Measurements from ENCODE around the gene MACROD2. TPM values are rescaled to one million over a fixed set of nuclear protein-coding genes. Genes with fewer than 3 reads are reported as not detected.

Gene MACROD2
- total RNA-seq, 1 donor from 2014 or later, result not detected

DNA sequence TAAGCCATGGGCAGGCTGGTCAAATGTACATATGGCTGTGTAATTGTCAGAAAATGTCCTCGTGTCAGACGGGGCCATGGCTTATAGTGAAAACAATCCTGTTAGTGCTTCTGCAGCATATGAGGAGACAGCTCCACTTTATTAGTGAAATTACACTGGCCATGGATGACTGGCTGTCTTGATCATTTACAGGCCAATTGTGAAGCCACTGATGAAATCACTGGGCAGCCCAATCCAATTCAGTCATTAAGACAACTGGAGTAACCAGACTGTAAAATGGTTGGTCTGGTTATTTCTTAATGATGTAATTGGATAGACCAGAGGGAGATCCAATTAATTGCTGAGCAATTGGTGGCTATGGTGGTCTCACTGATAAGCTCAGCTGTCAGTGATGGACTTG lies 1828.4 kb downstream of the MACROD2 start:
- Mint-ChIP-seq H3K27me3 (ENCODE audit: low read depth) (no peaks in the 10 kb centered on the region), H3K4me3 (ENCODE audit: low read depth) (no peak overlapping the region), H3K36me3 (ENCODE audit: low read depth) (no peaks in the 10 kb centered on the region), H3K9me3 (peaks cover 4% of the 10 kb centered on the region), H3K4me1 (ENCODE audit: low read depth) (no peaks in the 10 kb centered on the region), H3K27ac (no peak overlapping the region)
- intact Hi-C loops (cut with micrococcal nuclease), result no loop called here
- DNase-seq (ENCODE audit: low spot score), result no peak

DNA sequence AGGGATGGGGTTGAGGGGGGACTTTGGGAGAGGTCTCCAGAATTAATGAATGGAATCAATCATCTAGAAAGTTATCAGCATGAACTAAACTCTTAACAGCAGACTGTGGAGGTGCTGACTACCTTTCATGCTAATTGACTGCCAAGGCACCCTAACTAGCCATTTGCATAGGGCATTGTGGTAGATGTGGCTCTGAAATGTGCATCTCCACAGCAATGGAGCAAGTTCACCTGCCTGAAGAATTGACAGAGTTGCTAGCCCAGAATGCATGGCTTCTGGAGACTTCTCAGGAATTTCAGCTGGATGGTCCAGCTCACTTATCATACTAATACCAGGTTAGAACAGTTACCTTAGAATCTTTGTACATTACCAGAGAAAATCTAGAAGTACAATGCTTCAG lies 1832.3 kb downstream of the MACROD2 start:
- Mint-ChIP-seq H3K36me3 (ENCODE audit: low read depth) (no peaks in the 10 kb centered on the region), H3K9me3 (peaks cover 4% of the 10 kb centered on the region), H3K4me1 (ENCODE audit: low read depth) (no peaks in the 10 kb centered on the region), H3K4me3 (ENCODE audit: low read depth) (no peak overlapping the region), H3K27ac (no peak overlapping the region), H3K27me3 (ENCODE audit: low read depth) (no peaks in the 10 kb centered on the region)
- intact Hi-C loops (cut with micrococcal nuclease), result no loop called here
- no peak for DNase-seq (ENCODE audit: low spot score)

DNA sequence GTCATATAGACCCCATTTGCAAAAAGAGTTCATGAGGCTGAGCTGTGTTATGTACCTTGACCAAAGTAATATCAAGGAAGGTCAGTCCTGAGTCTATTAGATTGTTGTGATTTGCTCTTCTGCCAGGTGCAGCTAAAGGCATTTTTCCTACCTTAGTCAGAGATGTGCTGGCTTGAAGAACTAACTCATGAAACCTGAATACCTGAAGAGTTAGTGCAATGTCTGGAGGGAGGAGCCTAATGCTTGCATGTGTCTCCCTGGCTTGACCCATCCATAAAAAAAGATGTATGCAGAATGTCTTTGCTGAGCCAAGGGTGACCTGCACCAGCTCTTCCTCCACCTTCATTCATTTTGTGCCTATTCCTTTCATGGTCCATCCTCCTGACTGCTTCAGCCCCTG lies 1835.9 kb downstream of the MACROD2 start:
- H3K4me3 Mint-ChIP-seq (ENCODE audit: low read depth), result no peak overlapping the region
- no peaks in the 10 kb centered on the region for H3K4me1 Mint-ChIP-seq (ENCODE audit: low read depth)
- intact Hi-C loops (cut with micrococcal nuclease), result no loop called here
- no peak for DNase-seq (ENCODE audit: low spot score)
- no peaks in the 10 kb centered on the region for H3K9me3 Mint-ChIP-seq
- H3K27ac Mint-ChIP-seq, result no peak overlapping the region
- no peaks in the 10 kb centered on the region for H3K36me3 Mint-ChIP-seq (ENCODE audit: low read depth)
- no peaks in the 10 kb centered on the region for H3K27me3 Mint-ChIP-seq (ENCODE audit: low read depth)

DNA sequence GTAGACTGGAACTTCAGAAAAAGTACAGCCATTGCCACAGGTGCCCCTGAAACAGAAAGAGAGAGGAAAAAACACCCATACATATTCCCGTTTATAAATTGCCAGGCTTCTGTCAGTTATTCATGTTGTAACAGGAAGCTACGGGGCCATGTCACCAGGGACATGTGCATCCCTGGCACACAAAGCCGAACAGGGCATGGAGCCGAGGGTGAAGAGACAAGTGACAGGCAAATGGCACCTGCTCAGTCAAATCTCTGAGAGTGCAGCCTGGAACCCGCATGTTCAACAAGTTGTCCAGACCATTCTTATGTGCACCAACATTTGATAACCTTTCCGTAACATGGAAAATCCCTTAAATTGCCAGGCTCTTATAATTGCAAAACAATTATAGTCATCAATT lies 1837.2 kb downstream of the MACROD2 start:
- H3K4me3 Mint-ChIP-seq (ENCODE audit: low read depth), result no peak overlapping the region
- no peak for DNase-seq (ENCODE audit: low spot score)
- H3K36me3 Mint-ChIP-seq (ENCODE audit: low read depth), result no peaks in the 10 kb centered on the region
- H3K27ac Mint-ChIP-seq, result no peak overlapping the region
- H3K27me3 Mint-ChIP-seq (ENCODE audit: low read depth), result no peaks in the 10 kb centered on the region
- H3K4me1 Mint-ChIP-seq (ENCODE audit: low read depth), result no peaks in the 10 kb centered on the region
- H3K9me3 Mint-ChIP-seq, result no peaks in the 10 kb centered on the region
- intact Hi-C loops (cut with micrococcal nuclease), result no loop called here

DNA sequence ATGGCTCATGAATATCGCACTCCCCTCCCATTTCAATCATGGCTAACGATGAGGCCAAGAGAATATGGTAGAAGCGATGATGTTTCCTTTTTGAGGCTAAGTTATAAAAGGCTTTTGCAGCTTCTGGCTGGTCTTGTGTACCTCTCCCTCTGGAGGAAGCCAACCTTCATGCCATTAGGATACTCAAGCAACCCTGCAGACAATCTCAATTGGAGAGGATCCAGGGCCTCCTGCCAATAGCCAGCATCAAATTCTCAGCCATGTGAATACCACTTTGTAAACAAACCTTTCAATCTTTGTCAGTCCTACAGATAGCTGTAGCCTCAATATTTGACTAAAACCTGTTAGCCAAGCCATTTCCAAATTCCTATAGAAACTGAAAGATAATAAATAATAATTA lies 1839.5 kb downstream of the MACROD2 start:
- no peak for DNase-seq (ENCODE audit: low spot score)
- no peak overlapping the region for H3K4me3 Mint-ChIP-seq (ENCODE audit: low read depth)
- no peak overlapping the region for H3K27ac Mint-ChIP-seq
- H3K36me3 Mint-ChIP-seq (ENCODE audit: low read depth), result no peaks in the 10 kb centered on the region
- H3K4me1 Mint-ChIP-seq (ENCODE audit: low read depth), result no peaks in the 10 kb centered on the region
- intact Hi-C loops (cut with micrococcal nuclease), result no loop called here
- H3K27me3 Mint-ChIP-seq (ENCODE audit: low read depth), result no peaks in the 10 kb centered on the region
- no peaks in the 10 kb centered on the region for H3K9me3 Mint-ChIP-seq

DNA sequence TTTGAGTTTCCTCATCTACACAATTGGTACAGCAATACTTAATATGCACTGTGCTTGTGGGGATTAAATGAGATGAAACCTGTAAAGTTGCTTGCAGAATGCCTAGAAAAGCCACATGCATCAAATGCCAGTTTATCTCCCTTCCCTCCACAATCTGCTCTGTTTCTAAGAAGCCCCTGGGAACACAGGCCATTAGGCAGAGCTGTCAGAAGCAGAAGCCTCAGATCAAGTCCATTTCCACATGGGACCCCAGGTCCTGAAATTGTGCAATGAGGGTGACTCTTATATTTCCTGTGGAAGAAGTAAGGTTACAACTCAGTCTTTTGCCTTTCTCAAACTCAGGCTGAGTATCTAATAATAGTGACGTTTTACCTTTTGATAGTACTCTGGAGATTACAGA lies 1840.5 kb downstream of the MACROD2 start:
- Mint-ChIP-seq H3K9me3 (no peaks in the 10 kb centered on the region), H3K4me3 (ENCODE audit: low read depth) (no peak overlapping the region), H3K36me3 (ENCODE audit: low read depth) (no peaks in the 10 kb centered on the region), H3K27me3 (ENCODE audit: low read depth) (no peaks in the 10 kb centered on the region), H3K4me1 (ENCODE audit: low read depth) (no peaks in the 10 kb centered on the region), H3K27ac (no peak overlapping the region)
- intact Hi-C loops (cut with micrococcal nuclease), result no loop called here
- no peak for DNase-seq (ENCODE audit: low spot score)

DNA sequence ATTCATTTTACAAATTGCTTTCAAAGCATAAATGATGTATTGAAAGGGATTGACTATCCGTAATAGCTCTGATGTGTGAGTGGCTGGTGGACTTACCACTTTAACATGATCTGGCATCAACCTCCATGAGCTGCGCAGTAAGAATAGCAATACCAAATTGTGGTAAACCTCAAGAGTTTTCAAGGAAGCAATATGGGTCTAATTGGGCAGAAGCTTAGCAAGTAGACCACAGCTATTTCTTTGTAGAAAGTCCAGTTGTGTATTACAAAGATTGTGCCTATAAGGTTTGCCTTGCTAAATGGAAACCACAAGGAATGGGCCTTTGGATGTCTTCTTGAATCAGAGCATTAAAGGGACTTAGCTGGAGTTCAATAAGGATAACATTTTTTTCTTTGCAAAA lies 1841.3 kb downstream of the MACROD2 start:
- no peaks in the 10 kb centered on the region for H3K27me3 Mint-ChIP-seq (ENCODE audit: low read depth)
- no peak for DNase-seq (ENCODE audit: low spot score)
- H3K36me3 Mint-ChIP-seq (ENCODE audit: low read depth), result no peaks in the 10 kb centered on the region
- H3K4me1 Mint-ChIP-seq (ENCODE audit: low read depth), result no peaks in the 10 kb centered on the region
- H3K4me3 Mint-ChIP-seq (ENCODE audit: low read depth), result no peak overlapping the region
- H3K9me3 Mint-ChIP-seq, result no peaks in the 10 kb centered on the region
- intact Hi-C loops (cut with micrococcal nuclease), result no loop called here
- no peak overlapping the region for H3K27ac Mint-ChIP-seq

DNA sequence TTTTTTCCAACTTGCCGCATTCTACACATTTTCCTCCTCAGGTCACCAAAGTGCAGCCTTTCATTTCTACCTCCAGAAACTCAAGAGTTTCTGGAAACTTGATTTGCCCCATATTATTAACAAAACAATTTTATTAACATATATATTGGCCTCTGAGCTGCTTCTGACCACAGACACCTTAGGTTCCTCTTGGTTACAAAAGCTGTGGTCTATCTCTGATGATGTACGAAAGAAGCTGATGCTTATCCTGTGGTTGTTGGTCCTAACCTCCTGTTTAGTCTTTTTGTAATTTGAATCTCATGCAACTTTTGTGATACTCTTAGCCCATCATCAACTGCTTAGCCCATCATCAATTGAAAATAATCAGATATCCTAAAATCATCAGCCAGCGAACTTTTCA lies 1842.2 kb downstream of the MACROD2 start:
- Mint-ChIP-seq H3K4me1 (ENCODE audit: low read depth) (no peaks in the 10 kb centered on the region), H3K9me3 (peaks cover 5% of the 10 kb centered on the region), H3K27me3 (ENCODE audit: low read depth) (no peaks in the 10 kb centered on the region), H3K4me3 (ENCODE audit: low read depth) (no peak overlapping the region), H3K27ac (no peak overlapping the region), H3K36me3 (ENCODE audit: low read depth) (no peaks in the 10 kb centered on the region)
- intact Hi-C loops (cut with micrococcal nuclease), result no loop called here
- no peak for DNase-seq (ENCODE audit: low spot score)

DNA sequence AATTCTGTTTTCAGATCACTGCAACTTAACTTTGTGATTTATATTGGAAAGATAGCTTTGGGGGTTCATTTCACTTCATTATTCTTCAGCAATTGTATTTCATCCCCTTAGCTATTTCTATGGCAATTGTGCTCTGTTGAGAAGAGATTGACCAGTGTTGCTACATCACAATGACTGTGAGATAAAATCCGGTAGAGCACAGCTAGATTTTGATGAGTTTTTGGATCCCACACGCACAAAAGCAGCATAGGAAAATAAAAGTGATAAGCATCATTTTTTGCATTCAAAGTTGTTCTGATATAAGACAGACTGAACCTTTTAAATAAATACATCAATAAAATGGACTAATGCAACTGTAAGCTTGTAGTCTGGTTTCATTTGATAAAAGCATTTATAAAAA lies 1843.2 kb downstream of the MACROD2 start:
- Mint-ChIP-seq H3K27me3 (ENCODE audit: low read depth) (no peaks in the 10 kb centered on the region), H3K4me3 (ENCODE audit: low read depth) (no peak overlapping the region)
- intact Hi-C loops (cut with micrococcal nuclease), result no loop called here

DNA sequence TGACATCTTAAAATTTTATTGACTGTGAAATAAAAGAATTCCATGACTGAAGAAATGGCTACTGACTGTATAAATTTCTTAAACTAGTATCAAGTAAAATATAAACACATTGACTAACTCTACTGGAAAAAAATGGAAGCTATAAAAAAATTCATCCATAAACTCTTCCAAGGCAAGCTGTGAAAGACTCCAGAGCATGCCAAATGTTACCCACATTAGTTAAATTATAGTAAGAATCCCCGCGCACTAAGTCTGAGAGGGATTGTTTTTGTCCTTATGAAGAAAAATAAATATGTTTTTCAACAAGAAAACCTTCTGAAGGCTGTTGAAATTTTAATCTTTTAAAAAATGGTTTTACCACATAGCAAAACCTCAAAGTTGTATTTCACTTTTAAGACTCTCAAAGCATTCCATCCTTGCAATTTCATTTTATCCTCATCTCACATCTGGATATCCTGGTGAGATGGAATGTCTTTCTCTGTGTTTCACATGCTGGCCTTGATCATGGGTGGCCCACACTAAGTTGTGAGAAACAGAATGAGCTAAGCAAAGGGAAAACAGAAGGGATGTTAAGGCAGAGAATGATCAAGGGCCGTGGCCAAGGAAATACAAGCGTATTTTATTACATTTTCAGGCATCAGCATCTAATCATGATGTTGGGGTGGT lies 1845.5 kb downstream of the MACROD2 start:
- intact Hi-C loops (cut with micrococcal nuclease), result no loop called here
- no peak for DNase-seq (ENCODE audit: low spot score)
- H3K4me3 Mint-ChIP-seq (ENCODE audit: low read depth), result no peak overlapping the region
- H3K4me1 Mint-ChIP-seq (ENCODE audit: low read depth), result no peaks in the 10 kb centered on the region
- peaks cover 5% of the 10 kb centered on the region for H3K9me3 Mint-ChIP-seq
- no peak overlapping the region for H3K27ac Mint-ChIP-seq
- no peaks in the 10 kb centered on the region for H3K27me3 Mint-ChIP-seq (ENCODE audit: low read depth)
- H3K36me3 Mint-ChIP-seq (ENCODE audit: low read depth), result no peaks in the 10 kb centered on the region

More for the DNA sequence above, 1843.2 kb downstream of the MACROD2 start:
- Mint-ChIP-seq H3K36me3 (ENCODE audit: low read depth) (no peaks in the 10 kb centered on the region), H3K9me3 (peaks cover 5% of the 10 kb centered on the region), H3K27ac (no peak overlapping the region), H3K4me1 (ENCODE audit: low read depth) (no peaks in the 10 kb centered on the region)
- no peak for DNase-seq (ENCODE audit: low spot score)

DNA sequence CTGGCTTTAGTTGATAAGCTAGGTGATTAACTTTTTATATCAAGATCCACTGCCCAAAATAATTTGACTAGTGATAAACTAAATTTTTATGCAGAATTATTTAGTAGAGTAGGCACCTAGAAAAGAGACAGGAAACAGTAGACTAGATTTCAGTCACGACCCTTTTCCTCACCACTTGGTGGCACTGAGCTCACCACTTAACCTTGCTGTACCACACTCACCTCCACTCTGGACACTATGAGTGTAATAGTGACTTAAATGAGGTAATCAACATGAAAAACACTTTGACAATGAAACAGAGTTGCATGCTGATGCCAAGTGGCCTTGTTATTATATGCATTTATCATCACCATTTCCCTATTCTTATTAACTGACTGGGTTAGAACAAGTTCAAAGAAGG lies 1847.6 kb downstream of the MACROD2 start:
- no peaks in the 10 kb centered on the region for H3K36me3 Mint-ChIP-seq (ENCODE audit: low read depth)
- no peak overlapping the region for H3K27ac Mint-ChIP-seq
- no peaks in the 10 kb centered on the region for H3K27me3 Mint-ChIP-seq (ENCODE audit: low read depth)
- H3K4me1 Mint-ChIP-seq (ENCODE audit: low read depth), result no peaks in the 10 kb centered on the region
- no peak for DNase-seq (ENCODE audit: low spot score)
- peaks cover 5% of the 10 kb centered on the region for H3K9me3 Mint-ChIP-seq
- no peak overlapping the region for H3K4me3 Mint-ChIP-seq (ENCODE audit: low read depth)
- intact Hi-C loops (cut with micrococcal nuclease), result no loop called here

DNA sequence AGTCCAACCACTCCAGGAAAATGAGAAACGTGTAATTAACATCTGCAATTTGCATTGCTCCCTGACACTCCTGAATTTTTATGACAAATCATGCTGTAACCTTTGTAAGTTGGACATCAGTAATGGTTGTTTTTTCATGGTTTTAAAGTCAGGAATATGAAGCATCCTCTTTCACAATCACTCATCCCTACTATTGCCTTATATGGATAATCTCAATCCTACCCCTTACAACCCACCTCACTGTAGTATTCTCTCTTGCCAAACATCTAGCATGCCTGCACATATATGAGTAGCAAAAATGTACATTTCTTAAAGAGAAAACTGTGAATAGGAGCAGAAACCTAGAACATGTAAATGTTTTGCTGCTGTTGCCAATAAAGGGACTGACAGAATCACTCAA lies 1848.5 kb downstream of the MACROD2 start:
- no peaks in the 10 kb centered on the region for H3K27me3 Mint-ChIP-seq (ENCODE audit: low read depth)
- intact Hi-C loops (cut with micrococcal nuclease), result no loop called here
- no peak overlapping the region for H3K27ac Mint-ChIP-seq
- H3K4me1 Mint-ChIP-seq (ENCODE audit: low read depth), result no peaks in the 10 kb centered on the region
- H3K9me3 Mint-ChIP-seq, result peaks cover 11% of the 10 kb centered on the region
- H3K4me3 Mint-ChIP-seq (ENCODE audit: low read depth), result no peak overlapping the region
- no peaks in the 10 kb centered on the region for H3K36me3 Mint-ChIP-seq (ENCODE audit: low read depth)
- DNase-seq (ENCODE audit: low spot score), result no peak

DNA sequence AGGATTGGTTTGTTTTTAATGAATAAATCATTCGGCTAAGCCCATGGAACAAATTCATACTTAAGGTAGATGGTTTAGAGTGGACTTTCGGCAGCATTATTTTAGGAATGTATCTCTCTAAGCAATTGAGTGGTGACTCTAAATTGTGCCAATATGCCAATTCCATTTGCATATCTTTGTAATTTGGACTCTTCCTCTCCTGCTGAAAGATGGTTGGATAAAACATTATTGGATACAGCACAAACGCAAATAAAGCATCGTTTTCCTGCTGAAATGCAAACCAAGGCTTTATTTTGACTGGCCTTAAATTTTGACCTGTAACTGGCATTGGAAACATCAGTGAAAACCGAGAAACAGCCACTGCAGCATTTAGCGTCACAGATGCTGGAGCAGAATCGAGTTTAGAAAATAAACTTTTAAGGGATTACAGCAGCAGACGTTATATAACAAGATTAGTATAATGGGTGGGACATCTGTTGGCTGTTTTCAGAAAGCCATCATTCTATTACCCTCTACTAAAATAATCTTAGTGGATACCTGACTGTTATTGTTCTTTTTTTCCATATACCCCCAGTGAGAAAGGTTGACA lies 1852.0 kb downstream of the MACROD2 start:
- Mint-ChIP-seq H3K9me3 (peaks cover 22% of the 10 kb centered on the region), H3K27me3 (ENCODE audit: low read depth) (no peaks in the 10 kb centered on the region), H3K27ac (no peak overlapping the region), H3K36me3 (ENCODE audit: low read depth) (no peaks in the 10 kb centered on the region), H3K4me3 (ENCODE audit: low read depth) (no peak overlapping the region), H3K4me1 (ENCODE audit: low read depth) (no peaks in the 10 kb centered on the region)
- no peak for DNase-seq (ENCODE audit: low spot score)
- intact Hi-C loops (cut with micrococcal nuclease), result no loop called here

DNA sequence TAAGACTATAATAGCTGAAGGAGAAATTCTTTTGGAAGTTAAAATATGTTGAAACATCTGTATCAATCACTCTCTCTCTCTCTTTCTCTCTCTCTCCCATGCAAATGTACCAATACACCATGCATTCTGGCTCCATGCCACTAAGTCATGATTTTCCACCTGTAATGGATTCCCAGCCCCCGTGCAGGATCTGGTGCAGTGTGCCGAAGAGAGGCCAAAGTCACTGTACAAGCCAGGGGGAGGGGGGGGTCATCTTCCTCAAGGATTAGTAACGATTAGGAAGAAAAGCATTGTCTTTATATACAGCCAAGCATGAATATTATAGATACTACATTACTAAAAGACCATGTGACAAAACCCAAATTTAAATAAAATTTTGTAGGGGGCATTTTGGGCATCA lies 1852.8 kb downstream of the MACROD2 start:
- H3K27me3 Mint-ChIP-seq (ENCODE audit: low read depth), result no peaks in the 10 kb centered on the region
- no peak overlapping the region for H3K27ac Mint-ChIP-seq
- no peaks in the 10 kb centered on the region for H3K4me1 Mint-ChIP-seq (ENCODE audit: low read depth)
- peaks cover 20% of the 10 kb centered on the region for H3K9me3 Mint-ChIP-seq
- H3K4me3 Mint-ChIP-seq (ENCODE audit: low read depth), result no peak overlapping the region
- no peak for DNase-seq (ENCODE audit: low spot score)
- intact Hi-C loops (cut with micrococcal nuclease), result no loop called here
- H3K36me3 Mint-ChIP-seq (ENCODE audit: low read depth), result no peaks in the 10 kb centered on the region

Data from activated T-helper 2 cell treated with anti-CD3 and anti-CD28 coated beads, Interferon-gamma antibody, Interleukin-2, Interleukin-4, amounts not matched to agents 10 μg/mL and 5 μg/mL and 100 μg/mL, durations not matched to agents 14 hours and 24 hours and 36 hours (primary cell).